ENCODE data around the gene RP9. TPM values are rescaled to one million over a fixed set of nuclear protein-coding genes. Genes with fewer than 3 reads are reported as not detected.

RP9 gene
- total and polyA plus RNA-seq, 2 donors (not counting 1 experiment from before 2014, with no cell fraction given) = 19.2 to 23.4 TPM

DNA sequence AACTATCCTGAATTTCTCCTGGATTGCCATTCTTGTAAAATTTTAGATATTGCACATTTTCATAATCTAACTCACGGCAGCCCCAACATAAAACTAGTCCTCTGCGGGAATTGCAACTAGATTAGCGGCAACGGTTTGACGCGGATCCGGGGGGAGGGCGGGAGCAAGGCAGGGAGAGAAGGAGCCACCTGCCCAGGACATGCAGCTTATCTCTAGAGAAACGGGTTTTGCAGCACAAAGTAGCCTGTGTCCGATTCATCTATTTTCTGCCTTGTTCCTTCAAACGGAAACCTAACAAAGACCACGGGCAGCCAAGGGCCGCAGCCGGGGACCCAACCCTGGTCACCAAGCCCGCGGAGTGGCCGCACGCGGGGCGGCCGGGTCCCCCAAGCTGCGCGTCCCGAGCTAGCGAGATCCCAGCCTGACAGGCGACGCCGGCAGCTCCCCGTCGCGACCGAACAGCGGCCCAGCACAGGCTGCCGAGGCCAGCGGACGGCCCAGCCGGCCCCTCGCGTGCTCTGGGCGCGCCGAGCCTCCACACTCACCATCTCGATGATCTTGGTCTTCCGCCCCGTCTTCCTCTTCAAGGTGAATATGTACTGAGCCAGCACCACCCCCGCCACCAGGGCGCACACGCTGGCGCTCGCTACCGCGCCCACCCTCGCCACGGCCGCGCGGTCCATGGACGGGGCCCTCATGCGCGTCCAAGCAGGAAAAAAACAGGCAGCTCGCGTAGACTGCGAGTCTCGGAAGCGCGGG lies 47.0 kb downstream of the RP9 start, which contains the start of gene NT5C3A:
NT5C3A (minus strand) TSS at position 754 of the 759 bp plus-strand sequence; CDS start at position 683, 71 bp downstream.
- Histone ChIP-seq H3K36me3 (ENCODE audit: control insufficient read depth, insufficient read depth, low read length) (no peaks in the 10 kb centered on the region), H3K9ac (ENCODE audit: insufficient read depth, low read length) (peak within 1 kb of the TSS; percentile 90), H3K4me3 (replicated peaks in 1 of 4; ENCODE audit: control extremely low read depth in 1 of 4, insufficient read depth in 1 of 4, low read depth in 3 of 4, low read length in 4 of 4) (peak within 1 kb of the TSS; percentile 85 to 96 (median 92)), H3K79me2 (ENCODE audit: control insufficient read depth, insufficient read depth, low read length) (peaks cover 50% of the 10 kb centered on the region), H3K27ac (ENCODE audit: insufficient read depth, low read length) (peak within 1 kb of the TSS; percentile 92), H3K4me1 (ENCODE audit: control insufficient read depth, extremely low read depth, insufficient read depth, low read length) (no peaks in the 10 kb centered on the region), H3K27me3 (ENCODE audit: control insufficient read depth, insufficient read depth, low read length) (no peaks in the 10 kb centered on the region), H2AFZ (ENCODE audit: low read length) (peak within 1 kb of the TSS; percentile 97), H4K20me1 (ENCODE audit: control insufficient read depth, extremely low read depth, insufficient read depth, low read length) (no peaks in the 10 kb centered on the region), H3K9me3 (ENCODE audit: control insufficient read depth, insufficient read depth, low read depth, low read length) (no peaks in the 10 kb centered on the region), H3K4me2 (ENCODE audit: extremely low read depth, insufficient read depth, low read length) (peak within 1 kb of the TSS; percentile 96)
- TF ChIP-seq, protein P1, sequence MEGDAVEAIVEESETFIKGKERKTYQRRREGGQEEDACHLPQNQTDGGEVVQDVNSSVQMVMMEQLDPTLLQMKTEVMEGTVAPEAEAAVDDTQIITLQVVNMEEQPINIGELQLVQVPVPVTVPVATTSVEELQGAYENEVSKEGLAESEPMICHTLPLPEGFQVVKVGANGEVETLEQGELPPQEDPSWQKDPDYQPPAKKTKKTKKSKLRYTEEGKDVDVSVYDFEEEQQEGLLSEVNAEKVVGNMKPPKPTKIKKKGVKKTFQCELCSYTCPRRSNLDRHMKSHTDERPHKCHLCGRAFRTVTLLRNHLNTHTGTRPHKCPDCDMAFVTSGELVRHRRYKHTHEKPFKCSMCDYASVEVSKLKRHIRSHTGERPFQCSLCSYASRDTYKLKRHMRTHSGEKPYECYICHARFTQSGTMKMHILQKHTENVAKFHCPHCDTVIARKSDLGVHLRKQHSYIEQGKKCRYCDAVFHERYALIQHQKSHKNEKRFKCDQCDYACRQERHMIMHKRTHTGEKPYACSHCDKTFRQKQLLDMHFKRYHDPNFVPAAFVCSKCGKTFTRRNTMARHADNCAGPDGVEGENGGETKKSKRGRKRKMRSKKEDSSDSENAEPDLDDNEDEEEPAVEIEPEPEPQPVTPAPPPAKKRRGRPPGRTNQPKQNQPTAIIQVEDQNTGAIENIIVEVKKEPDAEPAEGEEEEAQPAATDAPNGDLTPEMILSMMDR (conservative IDR thresholded peaks at IDR 0.05 in 1 of 2, IDR thresholded peaks at IDR 0.05 in 1 of 2; ENCODE audit: low read depth in 1 of 2, low read length in 2 of 2) = peak in 1 of 2 donors; percentile 4
- TF ChIP-seq EZH2 (IDR thresholded peaks at IDR 0.05; ENCODE audit: low read length, missing control alignments) = no peak
- peak; percentile 24 to 33 for DNase-seq (ENCODE audit: low read depth in 2 of 2)

DNA sequence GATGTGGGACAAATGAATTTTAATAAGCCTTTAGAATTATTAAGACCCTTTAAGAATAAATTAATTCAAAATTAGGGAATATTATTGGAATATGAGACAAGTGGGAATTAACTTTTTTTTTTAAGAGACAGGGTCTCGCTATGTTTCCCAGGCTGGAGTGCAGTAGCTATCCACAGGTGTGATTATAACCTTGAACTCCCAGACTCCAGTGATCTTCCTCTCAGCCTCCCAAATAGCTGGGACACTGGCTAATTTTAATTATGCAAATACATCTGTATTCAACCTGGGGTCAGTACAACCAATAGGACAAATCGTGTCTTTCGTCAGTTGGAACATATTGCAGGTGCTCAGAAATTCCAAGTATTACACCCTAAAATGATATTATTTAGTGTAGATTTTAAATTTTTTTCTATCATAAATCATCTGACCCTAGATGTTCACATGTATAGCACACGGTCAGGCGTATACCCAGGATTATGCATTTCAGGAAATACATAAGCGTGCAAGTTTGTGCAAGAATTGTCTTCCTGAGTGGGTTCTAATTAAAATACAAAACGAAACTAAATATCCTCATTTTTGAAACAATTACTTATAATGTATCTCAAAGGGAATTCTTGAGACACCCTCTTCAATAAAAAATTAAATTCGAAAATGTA lies 47.8 kb downstream of the RP9 start:
- no peak for TF ChIP-seq EZH2 (IDR thresholded peaks at IDR 0.05; ENCODE audit: low read length, missing control alignments)
- TF ChIP-seq, protein P1 (conservative IDR thresholded peaks at IDR 0.05 in 1 of 2, IDR thresholded peaks at IDR 0.05 in 1 of 2; ENCODE audit: low read depth in 1 of 2, low read length in 2 of 2) = no peak
- Histone ChIP-seq H3K4me3 (replicated peaks in 1 of 4; ENCODE audit: control extremely low read depth in 1 of 4, insufficient read depth in 1 of 4, low read depth in 3 of 4, low read length in 4 of 4) (peak overlapping the region; percentile 85 to 96 (median 90)), H2AFZ (ENCODE audit: low read length) (no peak overlapping the region), H3K27ac (ENCODE audit: insufficient read depth, low read length) (peak overlapping the region; percentile 92), H3K9me3 (ENCODE audit: control insufficient read depth, insufficient read depth, low read depth, low read length) (no peaks in the 10 kb centered on the region), H4K20me1 (ENCODE audit: control insufficient read depth, extremely low read depth, insufficient read depth, low read length) (no peaks in the 10 kb centered on the region), H3K9ac (ENCODE audit: insufficient read depth, low read length) (peak overlapping the region; percentile 90), H3K27me3 (ENCODE audit: control insufficient read depth, insufficient read depth, low read length) (no peaks in the 10 kb centered on the region), H3K79me2 (ENCODE audit: control insufficient read depth, insufficient read depth, low read length) (peaks cover 56% of the 10 kb centered on the region), H3K4me1 (ENCODE audit: control insufficient read depth, extremely low read depth, insufficient read depth, low read length) (no peaks in the 10 kb centered on the region), H3K36me3 (ENCODE audit: control insufficient read depth, insufficient read depth, low read length) (no peaks in the 10 kb centered on the region), H3K4me2 (ENCODE audit: extremely low read depth, insufficient read depth, low read length) (peak overlapping the region; percentile 96)
- peak in 1 of 2 donors; percentile 9 for DNase-seq (ENCODE audit: low read depth in 2 of 2)

DNA sequence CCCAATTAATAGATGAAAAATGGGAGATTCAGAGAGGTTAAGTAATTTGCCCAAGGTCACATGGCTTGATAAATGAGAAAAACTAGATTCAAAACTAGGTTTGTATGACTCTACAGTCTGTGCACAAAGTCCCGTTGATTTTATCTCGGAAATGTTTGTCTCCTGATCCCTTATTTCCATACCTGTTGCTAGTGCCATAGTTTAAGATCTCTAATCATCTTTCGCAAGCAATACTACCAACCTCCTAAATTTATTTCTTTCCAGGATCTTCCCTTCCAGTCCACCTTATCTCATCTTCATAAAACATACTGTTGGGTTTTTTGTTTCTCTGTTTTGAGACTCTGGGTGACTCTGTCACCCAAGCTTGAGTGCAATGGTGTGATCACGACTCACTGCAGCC lies 49.6 kb downstream of the RP9 start:
- H3K4me1 ChIP-seq (ENCODE audit: control insufficient read depth, extremely low read depth, insufficient read depth, low read length) = no peaks in the 10 kb centered on the region
- H2AFZ ChIP-seq (ENCODE audit: low read length) = no peak overlapping the region
- no peaks in the 10 kb centered on the region for H3K9me3 ChIP-seq (ENCODE audit: control insufficient read depth, insufficient read depth, low read depth, low read length)
- H3K27me3 ChIP-seq (ENCODE audit: control insufficient read depth, insufficient read depth, low read length) = no peaks in the 10 kb centered on the region
- H3K27ac ChIP-seq (ENCODE audit: insufficient read depth, low read length) = no peak overlapping the region
- no peaks in the 10 kb centered on the region for H3K36me3 ChIP-seq (ENCODE audit: control insufficient read depth, insufficient read depth, low read length)
- no peak overlapping the region for H3K9ac ChIP-seq (ENCODE audit: insufficient read depth, low read length)
- peaks cover 71% of the 10 kb centered on the region for H3K79me2 ChIP-seq (ENCODE audit: control insufficient read depth, insufficient read depth, low read length)
- no peak overlapping the region for H3K4me2 ChIP-seq (ENCODE audit: extremely low read depth, insufficient read depth, low read length)
- no peaks in the 10 kb centered on the region for H4K20me1 ChIP-seq (ENCODE audit: control insufficient read depth, extremely low read depth, insufficient read depth, low read length)
- no peak for DNase-seq (ENCODE audit: low read depth in 2 of 2)
- no peak overlapping the region for H3K4me3 ChIP-seq (replicated peaks in 1 of 4; ENCODE audit: control extremely low read depth in 1 of 4, insufficient read depth in 1 of 4, low read depth in 3 of 4, low read length in 4 of 4)
- TF ChIP-seq, protein P1 (conservative IDR thresholded peaks at IDR 0.05 in 1 of 2, IDR thresholded peaks at IDR 0.05 in 1 of 2; ENCODE audit: low read depth in 1 of 2, low read length in 2 of 2) = no peak
- no peak for TF ChIP-seq EZH2 (IDR thresholded peaks at IDR 0.05; ENCODE audit: low read length, missing control alignments)

Data from fibroblast of lung (primary cell).